ENCODE data around the gene F5.

The F5 gene

DNA sequence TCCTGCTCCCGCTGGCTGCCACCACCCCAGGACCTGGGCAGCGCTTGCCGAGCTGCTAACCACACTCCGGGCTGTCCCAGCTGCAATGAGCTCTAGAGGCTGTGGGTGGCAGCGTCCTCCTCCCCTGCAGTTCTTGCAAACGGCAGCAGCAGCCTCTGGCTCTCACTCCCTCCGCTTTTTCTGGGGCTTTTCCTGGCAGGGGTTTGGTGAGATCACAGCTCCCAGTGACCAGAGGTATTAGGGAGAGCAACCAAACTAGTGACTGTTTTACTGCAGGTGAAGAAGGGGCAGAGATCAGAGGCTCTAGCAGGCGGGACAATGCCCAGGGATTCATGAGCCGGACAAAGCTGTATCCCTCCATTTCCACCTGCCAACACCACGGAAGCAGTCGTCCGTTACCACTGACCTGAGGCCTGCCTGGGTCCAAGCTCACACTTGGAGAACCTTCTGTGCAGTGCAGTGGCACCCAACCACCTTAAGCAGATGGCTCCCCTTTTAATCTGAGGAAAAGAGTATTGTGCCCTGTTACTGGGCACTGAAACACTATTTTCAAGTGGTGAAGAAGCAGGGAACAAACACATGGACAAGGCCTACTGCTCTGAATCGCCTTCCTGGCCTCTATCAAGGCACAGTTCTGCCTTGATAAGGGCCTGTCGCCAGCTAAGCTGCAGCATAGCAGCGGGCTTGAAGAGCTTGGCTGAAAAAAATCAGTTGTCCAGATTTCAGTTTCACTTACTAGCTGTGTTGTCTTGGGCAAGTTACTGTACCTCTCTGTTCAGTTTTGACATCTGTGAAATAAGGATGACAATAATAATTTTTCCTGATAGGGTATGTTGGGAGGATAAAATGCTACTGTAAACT is at the start of gene F5:
Gene F5 (minus strand): TSS at position 87 of the 861 bp plus-strand sequence. CDS start 95 bp downstream, outside the sequence.
- DNase-seq: peak; percentile 87

DNA sequence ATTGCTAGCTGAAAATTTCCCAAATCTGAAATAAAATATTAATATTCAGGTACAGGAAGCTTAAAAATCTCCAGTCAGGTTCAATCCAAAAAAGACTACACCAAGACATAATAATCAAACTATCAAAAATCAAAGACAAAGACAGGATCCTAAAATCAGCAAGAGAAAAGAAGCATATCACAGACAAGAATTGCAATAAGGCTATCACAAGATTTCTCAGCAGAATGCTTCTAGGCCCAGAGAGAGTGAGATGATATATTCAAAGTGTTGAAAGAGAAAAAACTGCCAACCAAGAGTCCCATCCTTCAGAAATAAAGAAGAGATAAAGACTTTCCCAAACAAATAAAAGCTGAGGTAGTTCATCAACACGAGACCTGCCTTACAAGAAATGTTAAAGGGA is 48.6 kb upstream of the F5 start:
- DNase-seq: no peak

DNA sequence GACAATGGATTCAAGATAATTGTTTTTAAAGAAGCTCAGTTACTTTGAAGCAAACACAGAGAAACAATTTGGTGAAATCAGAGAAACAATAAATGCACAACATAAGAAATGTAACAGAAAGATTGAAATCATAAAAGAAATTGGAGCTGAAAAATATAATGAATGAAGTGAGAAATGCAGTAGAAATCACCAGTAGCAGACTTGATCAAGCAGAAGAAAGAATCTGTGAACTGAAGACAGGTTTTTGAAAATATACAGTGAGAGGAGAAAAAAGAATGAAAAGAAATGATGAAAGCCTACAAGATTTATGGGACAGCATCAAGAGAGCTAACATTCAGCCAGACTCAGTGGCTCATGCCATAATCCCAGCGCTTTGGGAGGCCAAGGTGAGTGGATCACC is 47.9 kb upstream of the F5 start:
- DNase-seq: no peak

DNA sequence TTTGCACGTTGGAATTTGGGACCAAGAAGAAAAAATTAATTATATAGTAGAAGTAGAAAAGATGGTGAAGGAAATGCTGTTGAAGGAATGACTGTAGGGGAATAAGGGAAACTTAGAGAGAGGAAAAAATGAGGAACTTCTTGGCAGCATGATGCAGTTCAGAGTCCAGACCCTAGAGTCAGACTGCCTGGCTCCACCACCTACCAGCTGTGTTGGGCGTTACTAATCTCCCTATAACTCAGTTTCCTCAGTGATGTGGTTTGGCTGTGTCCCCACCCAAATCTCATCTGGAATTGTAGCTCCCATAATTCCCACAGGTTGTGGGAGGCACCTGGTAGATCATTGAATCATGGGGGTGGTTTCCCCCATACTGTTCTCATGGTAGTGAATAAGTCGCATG is 45.0 kb upstream of the F5 start:
- no peak for DNase-seq

DNA sequence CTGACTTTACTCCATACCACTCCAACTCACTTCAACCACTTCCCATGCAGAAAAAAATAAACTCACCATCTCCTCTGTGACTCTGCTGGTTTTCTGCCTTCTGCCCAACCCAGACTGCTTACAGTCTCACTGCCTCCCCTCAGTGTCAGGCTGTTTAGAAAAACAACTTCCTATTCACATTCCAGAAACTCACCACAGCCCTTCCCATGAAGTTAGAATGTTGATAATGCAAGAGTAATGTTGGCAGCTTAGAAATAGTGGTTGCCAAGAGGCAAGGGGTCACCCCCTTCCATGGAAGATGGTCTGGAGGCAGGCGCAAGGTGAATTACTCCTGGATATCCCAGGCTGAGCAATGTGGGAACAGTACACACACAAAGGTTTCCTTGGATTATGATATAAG is 43.7 kb upstream of the F5 start, which contains the start of gene SELP:
Gene SELP (minus strand): TSS at position 119 of the 400 bp plus-strand sequence. CDS start 50 bp downstream, at position 69.
- DNase-seq: no peak

DNA sequence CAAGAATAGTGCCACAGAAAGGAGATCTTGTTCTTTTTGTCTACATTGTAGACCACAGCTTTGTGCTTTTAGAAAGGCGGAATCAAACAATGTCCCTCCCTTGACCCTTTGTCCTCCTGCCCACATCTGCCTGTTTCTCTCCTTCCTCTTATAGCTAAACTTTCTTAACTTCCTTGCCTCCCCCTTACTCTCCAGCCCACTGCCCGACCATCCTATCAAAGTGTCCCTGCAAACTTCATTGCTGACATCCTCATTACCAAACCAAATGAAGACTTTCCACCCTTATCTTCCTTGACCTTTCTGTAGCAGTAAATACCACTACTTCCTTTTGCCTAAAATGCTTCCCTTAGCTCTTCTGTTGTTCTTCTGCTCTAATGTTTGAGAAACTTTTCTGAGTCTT is 38.6 kb upstream of the F5 start:
- DNase-seq: no peak

DNA sequence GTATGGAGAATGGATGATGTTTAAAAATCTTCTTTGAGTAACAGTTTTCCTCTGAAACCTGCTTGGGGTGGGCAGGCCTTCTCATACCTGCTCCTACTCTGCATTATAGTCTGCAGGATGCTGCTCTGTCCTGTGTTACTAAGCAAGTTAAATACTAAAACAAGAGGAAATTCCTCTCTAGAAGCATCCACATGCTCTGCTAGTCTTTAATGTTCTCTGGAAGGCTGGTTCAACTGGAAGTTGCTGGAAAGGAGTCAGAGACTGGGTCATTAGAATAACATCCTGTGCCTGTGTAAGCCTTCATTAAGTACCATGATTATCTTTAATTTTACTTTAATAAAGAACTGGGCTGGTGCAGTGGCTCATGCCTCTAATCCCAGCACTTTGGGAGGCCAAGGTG is 37.8 kb upstream of the F5 start:
- no peak for DNase-seq

DNA sequence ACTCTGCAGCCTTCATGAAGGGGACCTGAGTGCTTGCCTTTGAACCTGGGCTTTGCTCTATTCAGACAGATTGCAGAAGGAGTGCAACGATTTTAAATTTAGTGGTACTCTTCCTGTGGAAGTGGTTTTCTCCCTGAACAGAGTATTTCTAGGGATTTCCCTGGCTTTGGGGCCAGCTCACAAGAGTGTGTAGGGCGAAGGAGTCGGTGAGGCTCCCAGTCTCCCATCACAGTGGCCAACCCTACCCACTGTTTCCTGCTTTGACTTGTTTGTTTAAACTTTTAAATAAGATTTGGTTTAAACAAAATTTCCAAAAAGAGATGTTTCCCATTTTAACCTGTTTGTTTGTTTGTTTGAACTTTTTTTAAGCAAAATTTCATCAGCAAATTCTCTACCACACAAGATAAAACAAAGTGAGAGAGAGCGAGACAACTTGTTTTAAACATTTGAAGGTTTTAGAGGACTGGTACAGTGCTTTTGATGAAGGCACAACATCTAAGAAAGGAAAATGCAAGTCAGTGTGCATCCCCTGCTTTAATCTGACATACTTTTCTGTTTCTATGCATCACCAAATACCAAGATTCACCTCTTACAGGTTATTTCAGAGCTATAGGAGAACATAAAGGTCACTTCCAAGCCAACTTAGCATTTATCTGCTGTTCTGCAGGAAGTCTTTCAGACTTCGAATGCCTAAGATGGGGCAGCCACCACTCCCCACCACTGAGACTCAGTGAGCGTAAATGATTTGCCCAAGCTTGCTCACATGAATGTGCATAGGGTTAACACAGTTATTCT is 37.0 kb upstream of the F5 start:
- no peak for DNase-seq

DNA sequence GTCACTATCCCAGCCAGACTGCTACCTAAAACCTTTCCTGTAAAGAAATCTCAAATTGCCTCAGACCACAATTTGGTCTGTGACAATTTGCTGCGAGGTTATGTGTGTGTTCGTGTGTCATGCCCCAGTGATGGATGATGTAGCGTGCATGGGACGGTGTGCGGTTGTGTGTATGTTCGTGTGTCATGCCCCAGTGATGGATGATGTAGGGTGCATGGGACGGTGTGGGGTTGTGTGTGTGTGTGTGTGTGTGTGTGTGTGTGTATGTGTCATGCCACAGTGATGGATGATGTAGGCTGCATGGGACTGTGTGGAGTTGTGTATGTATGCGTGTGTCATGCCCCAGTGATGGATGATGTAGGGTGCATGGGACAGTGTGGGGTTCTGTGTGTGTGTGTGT is 34.3 kb upstream of the F5 start:
- DNase-seq: no peak

DNA sequence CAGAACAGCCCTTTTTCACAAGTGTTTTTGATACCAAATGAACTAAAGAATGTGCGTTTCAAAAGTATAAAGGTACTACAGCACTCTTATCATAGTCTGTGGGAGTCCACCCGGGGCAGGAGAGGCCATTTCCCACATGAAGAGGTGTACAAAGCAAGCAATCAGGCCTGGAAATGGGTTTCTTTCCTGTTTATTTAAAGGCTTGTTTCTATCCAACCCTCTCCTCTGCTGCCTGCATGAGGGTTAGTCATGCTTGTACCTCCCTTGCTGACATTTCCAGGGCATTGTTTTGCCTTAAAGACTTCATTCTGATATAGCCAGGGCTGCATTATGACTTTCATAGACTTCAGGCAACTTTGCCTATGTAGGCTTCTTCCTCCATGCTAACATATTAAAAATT is 32.1 kb upstream of the F5 start:
- no peak for DNase-seq

DNA sequence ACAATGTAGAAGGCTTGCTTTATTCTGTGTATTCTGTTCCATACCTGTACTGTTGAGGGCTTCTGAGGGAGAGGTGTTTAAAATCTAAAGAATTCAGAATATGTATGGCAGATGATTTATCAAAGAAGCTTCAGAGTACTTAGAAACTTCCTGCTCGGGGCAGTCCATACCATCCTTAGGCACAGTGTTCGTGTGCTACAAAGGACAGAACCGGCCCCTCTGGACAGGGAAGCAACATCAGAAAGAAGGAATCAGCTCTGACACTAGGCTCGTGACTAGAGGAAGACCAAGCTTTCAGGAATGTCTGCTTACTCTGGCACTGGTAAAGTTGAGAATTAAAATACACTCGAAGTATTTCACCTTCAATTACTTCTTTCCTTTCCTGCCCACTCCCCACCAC is 29.5 kb upstream of the F5 start:
- no peak for DNase-seq

DNA sequence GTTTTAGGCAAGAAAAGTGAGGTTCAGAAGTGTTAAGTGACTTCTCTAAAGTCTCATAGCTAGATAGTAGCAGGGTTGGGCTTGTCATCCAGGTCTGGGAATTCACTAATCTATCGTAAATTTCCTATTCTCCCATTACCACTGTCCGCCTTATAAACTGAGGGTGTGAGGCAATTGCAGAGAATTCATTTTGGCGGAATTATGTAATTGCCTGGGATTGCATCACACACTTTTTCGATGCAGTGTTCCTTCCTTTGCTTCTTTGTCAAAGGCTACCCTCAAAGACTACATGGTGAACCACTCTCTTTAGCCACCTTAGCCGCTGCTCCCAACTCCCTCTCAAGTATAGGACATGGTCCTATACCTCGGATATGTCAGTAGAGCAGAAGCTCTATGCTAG is 24.6 kb upstream of the F5 start:
- no peak for DNase-seq

DNA sequence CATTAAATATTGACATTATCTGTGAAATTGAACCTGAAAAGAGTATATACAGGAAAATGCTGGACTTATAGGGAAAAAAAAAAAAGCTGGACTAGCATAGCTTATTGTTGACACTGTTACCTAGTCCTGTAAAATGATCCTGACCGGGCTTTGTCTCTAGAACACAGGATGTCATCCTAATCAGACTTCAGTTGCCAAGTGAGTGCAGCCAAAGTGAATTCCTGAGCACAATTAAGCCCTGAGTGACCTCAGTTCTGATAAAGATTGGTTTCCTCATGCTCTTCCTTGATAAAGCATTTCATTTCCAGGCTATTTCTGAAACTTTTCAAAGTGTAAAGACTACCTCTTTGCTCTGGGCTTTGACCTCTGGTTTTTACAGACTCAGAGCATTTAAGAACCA is 23.8 kb upstream of the F5 start:
- no peak for DNase-seq

DNA sequence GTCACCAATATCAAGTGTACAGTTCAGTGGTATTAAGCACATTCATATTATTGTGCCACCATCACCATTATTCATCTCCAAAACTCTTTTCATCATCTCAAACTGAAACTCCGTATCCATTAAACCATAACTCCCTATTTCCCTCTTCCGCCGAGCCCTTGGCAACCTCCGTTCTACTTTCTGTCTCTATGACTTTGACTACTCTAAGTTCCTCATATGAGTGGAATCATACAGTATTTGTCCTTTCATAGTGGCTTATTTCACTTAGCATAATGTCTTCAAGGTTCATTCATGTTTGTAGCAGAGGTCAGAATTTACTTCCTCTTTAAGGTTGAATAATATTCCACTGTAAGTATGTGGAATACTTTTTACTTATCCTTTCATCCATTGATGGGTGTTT is 21.9 kb upstream of the F5 start:
- no peak for DNase-seq

DNA sequence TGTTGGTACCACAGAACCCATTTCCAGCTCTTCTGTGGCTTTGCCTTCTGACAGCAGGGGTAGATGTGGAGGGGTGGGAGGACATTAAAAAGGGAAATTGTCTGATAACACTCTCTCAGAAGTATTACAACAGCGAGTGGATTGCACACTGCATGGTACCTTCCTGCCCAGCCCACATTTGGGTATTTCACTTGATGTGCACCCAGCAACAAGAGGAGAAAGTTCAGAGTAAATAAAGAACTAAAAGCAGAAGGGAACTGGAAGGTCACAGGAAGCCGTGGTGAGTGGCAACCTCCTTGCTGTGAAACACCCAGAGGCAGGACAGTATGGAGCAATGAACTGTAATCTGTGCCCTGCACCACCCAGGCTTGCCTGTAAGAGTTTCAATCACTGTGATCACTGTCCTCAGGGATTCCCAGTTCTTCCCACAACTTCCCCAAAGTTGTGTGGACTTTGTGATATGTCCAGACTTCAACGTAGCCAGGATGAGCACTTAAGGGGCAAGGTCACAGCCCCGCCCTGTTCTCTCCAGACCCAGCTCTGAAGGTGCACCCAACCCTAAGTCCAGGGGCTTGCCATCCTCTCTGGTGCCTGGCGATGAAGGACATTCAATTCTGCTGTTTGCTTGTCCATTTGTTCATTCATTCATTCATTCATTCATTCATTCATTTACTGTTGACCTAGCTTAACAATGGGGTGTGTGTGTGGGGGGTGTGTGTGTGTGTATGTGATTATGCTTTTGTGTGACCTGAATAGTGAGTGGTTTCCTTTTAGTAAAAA is 18.7 kb upstream of the F5 start:
- DNase-seq: no peak

DNA sequence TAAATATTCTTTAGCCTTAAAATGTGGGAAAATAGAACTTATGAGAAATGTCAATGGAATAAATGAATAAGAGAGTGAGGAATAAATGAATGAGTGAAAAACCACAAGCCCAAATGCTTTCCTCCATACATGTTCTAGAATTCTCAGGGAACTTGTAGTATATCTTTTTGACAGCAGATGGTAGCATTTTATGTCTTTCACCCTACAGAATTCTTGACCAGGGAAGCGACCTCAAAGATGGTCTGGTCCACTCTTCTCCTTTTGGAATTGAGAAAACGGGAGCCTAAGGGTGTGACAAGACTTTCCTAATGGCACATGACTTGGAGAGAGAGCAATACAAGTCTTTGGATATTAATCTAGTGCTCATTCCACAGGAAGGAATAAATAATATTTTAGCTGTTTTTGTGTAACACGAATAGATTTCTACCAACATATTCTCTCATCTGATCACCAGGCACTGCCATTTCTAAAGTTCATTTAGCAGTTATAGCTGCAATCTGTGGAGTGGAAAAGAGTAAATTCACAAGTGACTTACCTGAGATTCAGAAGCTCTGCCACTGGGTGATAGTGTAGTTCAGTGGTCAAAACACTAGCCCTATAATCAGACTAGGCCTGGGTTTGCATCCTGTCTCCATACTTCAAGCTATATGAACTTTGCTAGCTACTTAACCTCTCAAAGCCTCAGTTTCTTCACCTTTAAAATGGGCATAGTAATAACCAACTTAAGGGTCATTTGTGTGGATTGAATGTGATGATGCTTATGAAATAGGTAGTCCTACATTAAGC is 15.0 kb upstream of the F5 start:
- no peak for DNase-seq

DNA sequence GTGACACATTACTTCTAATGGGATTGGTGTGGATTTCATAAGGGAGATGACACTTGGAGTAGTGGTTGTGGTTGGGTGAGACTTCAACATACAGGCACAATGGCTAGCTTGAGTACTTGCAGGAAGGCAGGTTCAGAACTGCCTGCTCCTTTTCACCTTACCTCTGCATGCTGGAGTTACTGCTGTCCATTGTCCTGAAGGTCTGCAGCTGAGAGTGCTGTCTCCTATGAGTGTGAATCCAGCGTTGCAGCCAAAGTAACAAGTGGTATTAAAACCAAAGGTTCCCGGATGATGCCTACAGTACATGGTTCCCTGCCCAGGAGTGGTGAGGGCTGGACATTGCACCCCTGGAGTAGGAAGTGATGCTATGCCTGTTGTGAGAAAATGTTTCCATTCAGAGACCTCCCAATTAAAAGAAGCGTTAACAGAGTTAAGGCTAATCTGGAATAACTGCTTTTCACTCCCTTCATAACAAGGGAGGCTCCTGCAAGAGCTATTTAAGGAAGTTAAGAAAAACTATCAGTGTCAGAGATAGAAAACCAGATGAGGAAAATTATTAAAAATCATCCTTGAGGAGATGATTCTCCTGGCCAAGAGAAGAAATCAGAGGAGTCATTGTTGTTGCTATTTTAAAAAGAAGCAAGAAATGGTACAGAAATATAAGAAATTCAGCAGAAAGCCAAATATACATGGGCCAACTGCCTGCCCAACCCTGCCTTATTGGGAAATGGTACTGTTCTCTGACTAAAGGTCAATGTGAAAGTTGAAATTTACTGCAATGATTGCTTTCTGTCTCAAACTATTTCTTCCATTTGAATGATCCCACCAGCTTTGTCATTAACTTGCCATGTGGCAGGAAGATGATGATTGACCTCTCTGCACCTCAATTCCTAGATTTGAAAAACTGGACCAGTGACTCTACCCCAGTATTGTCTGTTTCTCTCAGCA is 9.8 kb upstream of the F5 start:
- DNase-seq: no peak

DNA sequence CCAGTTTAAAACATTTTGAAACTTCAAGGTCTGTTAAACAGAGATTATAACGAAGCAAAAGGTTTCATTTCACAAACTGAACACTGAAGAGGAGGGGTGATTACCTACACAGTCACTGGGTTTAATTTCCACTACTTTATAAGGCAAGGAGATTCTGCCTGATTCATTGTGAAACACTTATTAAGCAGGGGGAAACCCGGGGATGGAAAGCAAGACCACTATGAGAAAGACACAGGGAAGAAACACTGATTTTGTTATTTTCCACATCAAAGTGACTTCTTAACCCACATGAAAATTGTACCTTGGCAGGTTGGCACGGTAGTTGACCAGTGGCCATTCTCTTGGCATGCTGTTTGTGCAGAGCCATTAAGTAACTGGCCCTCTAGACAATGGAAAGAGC is 8.1 kb upstream of the F5 start:
- DNase-seq: peak; percentile 76

DNA sequence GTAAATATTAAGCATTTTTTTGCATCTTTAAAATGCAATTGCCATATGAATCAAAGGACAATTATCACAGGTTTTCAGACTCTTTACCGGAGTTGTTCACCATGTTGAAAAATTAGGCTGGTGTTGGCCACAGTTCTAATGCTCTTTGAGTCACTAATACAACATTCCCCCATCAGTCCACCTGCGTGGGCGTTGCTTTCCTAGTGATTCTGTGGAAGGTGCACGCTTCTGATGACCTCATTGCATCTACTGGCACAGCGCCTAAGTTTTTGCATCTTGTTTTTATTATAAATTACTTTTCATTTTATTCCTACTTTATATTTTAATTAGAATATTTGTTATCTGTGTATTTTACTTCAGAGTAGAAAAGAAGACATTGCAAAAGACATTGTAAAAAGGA is 4.7 kb upstream of the F5 start:
- no peak for DNase-seq

DNA sequence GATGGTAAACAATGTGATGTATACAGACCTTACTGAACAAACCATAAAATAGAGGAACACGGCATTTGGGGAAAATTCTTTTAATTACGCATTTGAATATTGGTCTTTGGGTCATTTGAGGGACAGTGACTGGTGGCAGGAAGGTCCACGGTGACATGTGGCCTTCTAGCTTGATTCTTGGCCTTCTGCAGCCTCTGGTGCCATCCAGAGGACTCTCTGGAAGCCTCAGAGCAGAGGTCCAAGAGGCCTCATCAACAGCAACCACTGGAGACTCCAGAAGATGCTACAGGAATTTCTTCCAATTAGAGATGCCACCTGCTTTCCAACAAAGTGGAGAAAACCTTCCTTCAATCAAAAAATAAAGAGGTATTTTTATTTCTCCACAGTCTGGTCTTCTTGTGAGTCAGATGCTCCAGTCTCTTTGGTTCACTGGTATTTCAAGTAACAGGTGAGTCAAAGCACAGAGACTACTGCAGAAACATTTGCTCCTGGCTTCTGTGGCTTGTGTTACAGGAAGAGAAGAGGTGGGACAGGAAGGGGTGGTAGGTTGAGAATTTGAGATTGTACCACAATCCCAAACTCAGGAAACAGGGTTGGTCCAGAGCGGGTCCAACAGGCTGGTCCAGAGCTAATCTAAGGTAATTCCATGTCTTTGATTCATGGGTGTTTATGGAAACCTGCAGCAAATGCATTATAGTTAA is 2.7 kb upstream of the F5 start:
- DNase-seq: no peak

DNA sequence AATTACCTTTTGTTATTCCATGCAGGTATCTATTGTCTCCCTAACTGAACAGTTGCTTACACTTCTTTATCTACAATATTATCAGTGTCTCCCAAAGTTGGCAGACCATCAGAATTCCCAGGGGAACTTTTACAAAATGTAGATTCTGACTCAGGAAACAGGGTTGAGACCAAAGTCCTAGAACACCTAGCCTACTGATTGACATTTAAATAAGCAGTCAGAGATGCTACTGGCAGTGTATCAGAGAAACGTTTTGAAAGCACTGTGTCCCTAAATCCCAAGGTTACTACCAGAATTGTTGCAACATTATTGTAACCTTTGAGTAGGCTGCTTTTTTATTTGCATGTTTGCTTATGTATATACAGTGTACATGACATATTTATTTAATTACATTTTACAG is 1.8 kb upstream of the F5 start:
- DNase-seq: no peak
